Small intestine (tissue), 7 donors: ENCODE results near the gene LRP1B. TPM values are rescaled to one million over a fixed set of nuclear protein-coding genes. Genes with fewer than 3 reads are reported as not detected.

ENCODE experiments used
- DNase-seq, 2 donors: peaks; one replicate each; pipeline versions ENCODE4 v3.0.0 to v3.0.0-alpha.2; 2013
- FAIRE-seq: peaks from 2 replicates; lab custom pipeline; 2012; peaks lifted over from hg19 to GRCh38; lab: Jason Lieb, UNC
- H3K27ac ChIP-seq, 3 donors: one replicate each; pipeline ENCODE4 v1.5.1; 2013; ENCODE audit warnings: low read length in 2 of 3, mild to moderate bottlenecking in 2 of 3, control low read depth in 1 of 3, inconsistent platforms in 1 of 3, low read depth in 1 of 3, moderate library complexity in 1 of 3
- H3K27me3 ChIP-seq, 3 donors: one replicate each; pipeline ENCODE4 v1.6.1; 2013; ENCODE audit warnings: low read length in 3 of 3, inconsistent platforms in 1 of 3; ENCODE audit not compliant: control insufficient read depth in 3 of 3, insufficient read depth in 3 of 3
- H3K36me3 ChIP-seq, 3 donors: one replicate each; pipeline ENCODE4 v1.6.1; 2013; ENCODE audit warnings: low read length in 3 of 3, inconsistent platforms in 1 of 3, low read depth in 1 of 3, mild to moderate bottlenecking in 1 of 3, moderate library complexity in 1 of 3; ENCODE audit not compliant: control insufficient read depth in 3 of 3, insufficient read depth in 2 of 3
- H3K4me1 ChIP-seq, 3 donors: one replicate each; pipeline ENCODE4 v1.6.1; 2013; ENCODE audit warnings: low read length in 2 of 3, inconsistent platforms in 1 of 3, low read depth in 1 of 3, mild to moderate bottlenecking in 1 of 3, moderate library complexity in 1 of 3; ENCODE audit not compliant: control insufficient read depth in 3 of 3, insufficient read depth in 2 of 3
- H3K4me3 ChIP-seq, 3 donors: one replicate each; pipeline ENCODE4 v1.5.1; 2013; ENCODE audit warnings: low read length in 3 of 3, control low read depth in 1 of 3, inconsistent platforms in 1 of 3, low read depth in 1 of 3, mild to moderate bottlenecking in 1 of 3, moderate library complexity in 1 of 3
- H3K9me3 ChIP-seq, 2 donors: one replicate each; pipeline ENCODE4 v1.6.1; 2013; ENCODE audit warnings: low read depth in 1 of 2, low read length in 1 of 2; ENCODE audit not compliant: control insufficient read depth in 2 of 2, insufficient read depth in 1 of 2
- WGBS, 3 donors: extraction: QIAGEN DNeasy Blood & Tissue Kit; methylation state at CpG; one replicate each; pipeline ENCODE4 v1.1.7; 2013; 5-methylcytosine and 5-hydroxymethylcytosine counted together
- polyA plus RNA-seq, 4 donors: library from polyadenylated mRNA; stranded (reverse) in 3 of 4; unstranded in 1 of 4; fragments of 200-250 nt in 3 of 4; fragments of 120-200 nt in 1 of 4; gene quantifications; one replicate each; pipeline versions ENCODE4 v1.2.1 to v1.2.3, GENCODE V29; 2013
- donor health status: healthy with polysubstance abuse.
- donor health status: control.
- donor health status: control.
- donor health status: Bipolar disorder and iron deficiency.
- donor health status: healthy.

The LRP1B gene
- polyA plus RNA-seq, 4 donors = 0.07 to 0.64 TPM; not detected in 2

GRCh38 chr2:142048581-142048980 is 82.2 kb downstream of the LRP1B start:
- H3K27me3 ChIP-seq = no peaks in the 10 kb centered on the region
- DNase-seq (no peak), FAIRE-seq (no peak)
- no peak overlapping the region for H3K4me3 ChIP-seq
- H3K9me3 ChIP-seq = no peaks in the 10 kb centered on the region
- H3K36me3 ChIP-seq = no peaks in the 10 kb centered on the region
- H3K27ac ChIP-seq = no peak overlapping the region
- H3K4me1 ChIP-seq = no peaks in the 10 kb centered on the region
- 60 to 73% (median 67%) methylated on average over 1 of the region's 1 CpG for WGBS, 3 donors

DNA sequence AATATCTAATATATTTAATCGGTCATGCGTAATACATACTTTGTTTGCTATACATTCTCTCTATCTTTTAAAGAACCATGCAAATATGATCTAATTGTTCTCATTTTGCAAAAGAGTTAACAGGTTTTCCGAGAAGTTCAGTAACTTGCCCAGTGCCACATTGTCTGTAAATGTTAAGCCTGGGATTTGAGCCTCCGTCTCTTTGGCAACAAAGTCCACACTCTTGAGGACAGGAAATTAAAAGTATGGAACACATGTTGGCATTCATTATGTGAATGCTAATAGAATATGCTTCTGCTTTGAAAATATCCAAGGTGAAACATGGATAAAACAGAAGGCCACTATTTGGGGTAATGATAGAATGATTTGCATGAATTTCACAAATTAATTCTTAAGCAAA is 85.2 kb downstream of the LRP1B start:
- Histone ChIP-seq H3K4me3 (no peak overlapping the region), H3K27ac (no peak overlapping the region), H3K36me3 (no peaks in the 10 kb centered on the region), H3K9me3 (no peaks in the 10 kb centered on the region), H3K27me3 (no peaks in the 10 kb centered on the region), H3K4me1 (no peaks in the 10 kb centered on the region)
- WGBS, 3 donors = 86 to 89% (median 87%) methylated on average over 4 of the region's 4 CpGs
- FAIRE-seq (no peak), DNase-seq (no peak)

GRCh38 chr2:142044197-142044596 is 86.6 kb downstream of the LRP1B start:
- H3K4me1 ChIP-seq = no peaks in the 10 kb centered on the region
- no peaks in the 10 kb centered on the region for H3K9me3 ChIP-seq
- no peak overlapping the region for H3K4me3 ChIP-seq
- FAIRE-seq (no peak), DNase-seq (no peak)
- no peak overlapping the region for H3K27ac ChIP-seq
- 42 to 77% (median 46%) methylated on average over 3 of the region's 3 CpGs for WGBS, 3 donors
- H3K27me3 ChIP-seq = no peaks in the 10 kb centered on the region
- H3K36me3 ChIP-seq = no peaks in the 10 kb centered on the region

DNA sequence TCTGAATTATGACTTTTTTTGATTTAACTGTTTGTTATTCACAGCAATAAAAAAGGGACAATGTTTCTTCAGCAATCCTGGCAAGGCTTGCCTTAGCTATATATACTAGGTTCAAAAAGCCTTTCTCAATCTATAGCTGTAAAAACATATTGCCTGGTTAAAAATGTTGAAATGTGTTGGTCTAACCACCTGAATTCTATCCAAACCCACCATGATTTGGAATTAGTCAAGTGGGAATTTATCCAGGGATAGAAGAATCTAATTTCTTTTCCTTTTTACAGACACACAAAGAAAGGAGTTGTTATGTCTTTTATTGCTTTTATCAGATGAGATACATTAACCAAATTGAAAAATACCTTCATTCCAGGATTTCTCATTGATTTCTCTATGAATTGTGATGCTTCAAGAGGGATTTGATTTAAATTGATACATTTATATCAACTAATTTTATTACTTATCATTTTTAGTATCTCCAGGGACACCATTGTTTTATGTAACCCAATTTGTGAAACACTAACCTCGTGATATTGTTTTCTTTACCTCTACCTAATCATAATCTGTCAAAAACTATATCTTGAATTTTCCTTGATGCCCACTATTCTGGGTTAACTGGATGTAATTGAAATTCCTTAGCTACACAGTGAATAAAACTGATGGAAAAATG is 88.1 kb downstream of the LRP1B start:
- DNase-seq (no peak), FAIRE-seq (no peak)
- no peak overlapping the region for H3K27ac ChIP-seq
- WGBS, 3 donors = 59 to 63% (median 60%) methylated on average over 1 of the region's 1 CpG
- no peaks in the 10 kb centered on the region for H3K36me3 ChIP-seq
- H3K27me3 ChIP-seq = no peaks in the 10 kb centered on the region
- H3K9me3 ChIP-seq = no peaks in the 10 kb centered on the region
- H3K4me3 ChIP-seq = no peak overlapping the region
- H3K4me1 ChIP-seq = no peaks in the 10 kb centered on the region

- H3K4me3 ChIP-seq = no peak overlapping the region
- H3K27me3 ChIP-seq = no peaks in the 10 kb centered on the region
- no peak for DNase-seq
- no peaks in the 10 kb centered on the region for H3K4me1 ChIP-seq
- no peaks in the 10 kb centered on the region for H3K9me3 ChIP-seq
- FAIRE-seq = no peak
- 76 to 85% (median 77%) methylated on average over 6 of the region's 6 CpGs for WGBS, 3 donors
- no peak overlapping the region for H3K27ac ChIP-seq
- no peaks in the 10 kb centered on the region for H3K36me3 ChIP-seq
These were observed 88.8 kb downstream of the LRP1B start for GRCh38 chr2:142041996-142042395.

- Histone ChIP-seq H3K27ac (no peak overlapping the region), H3K9me3 (no peaks in the 10 kb centered on the region), H3K27me3 (no peaks in the 10 kb centered on the region), H3K36me3 (no peaks in the 10 kb centered on the region), H3K4me1 (no peaks in the 10 kb centered on the region), H3K4me3 (no peak overlapping the region)
- FAIRE-seq (no peak), DNase-seq (no peak)
- WGBS, 3 donors = 80 to 86% (median 81%) methylated on average over 1 of the region's 1 CpG
These were observed 89.7 kb downstream of the LRP1B start for GRCh38 chr2:142041105-142041504.

DNA sequence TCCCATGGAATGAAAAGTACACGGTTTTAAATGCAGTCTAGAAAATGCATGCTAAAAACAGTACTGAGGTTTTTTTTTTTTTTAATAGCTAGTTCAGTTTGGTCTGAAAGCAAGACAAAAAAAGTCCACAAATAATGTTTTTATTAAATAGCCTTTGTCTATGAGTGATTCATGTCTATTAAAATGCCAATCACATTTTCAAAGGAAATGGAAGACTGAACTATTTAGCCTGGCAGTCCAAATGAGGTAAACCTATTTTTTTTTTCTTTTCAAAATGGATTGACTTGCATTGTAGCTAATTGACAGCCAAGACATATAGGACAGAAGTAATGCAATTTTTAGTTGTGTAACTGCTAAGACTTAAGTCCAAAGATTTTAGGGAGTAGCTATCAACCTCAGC is 90.3 kb downstream of the LRP1B start:
- Histone ChIP-seq H3K9me3 (no peaks in the 10 kb centered on the region), H3K27me3 (no peaks in the 10 kb centered on the region), H3K27ac (no peak overlapping the region), H3K4me1 (no peaks in the 10 kb centered on the region), H3K36me3 (no peaks in the 10 kb centered on the region), H3K4me3 (no peak overlapping the region)
- no peak for FAIRE-seq
- DNase-seq = no peak
- WGBS, 3 donors = 52 to 71% (median 69%) methylated on average over 1 of the region's 1 CpG

DNA sequence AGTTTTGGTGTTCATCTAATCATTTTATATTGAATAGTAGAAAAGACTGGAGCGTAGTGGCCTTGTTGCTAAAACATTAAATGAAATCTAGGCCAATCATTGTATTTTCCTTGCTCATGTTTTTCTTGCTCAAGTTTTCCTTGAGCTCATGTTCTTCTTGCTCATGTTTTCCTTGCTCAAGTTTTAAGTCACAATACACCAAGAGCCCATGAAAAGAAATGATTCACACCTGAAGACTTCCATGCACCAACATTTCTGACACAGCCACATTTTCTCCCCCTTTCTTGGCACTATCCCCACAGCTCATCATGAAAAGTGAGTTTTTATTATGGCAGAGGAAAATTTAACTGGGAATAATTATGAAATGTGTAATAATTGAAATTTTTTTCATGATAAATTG is 92.0 kb downstream of the LRP1B start:
- H3K27ac ChIP-seq = no peak overlapping the region
- 89 to 91% (median 90%) methylated on average over 1 of the region's 1 CpG for WGBS, 3 donors
- H3K9me3 ChIP-seq = no peaks in the 10 kb centered on the region

GRCh38 chr2:142037744-142038143 is 93.1 kb downstream of the LRP1B start:
- WGBS, 3 donors = 37 to 40% (median 39%) methylated on average over 3 of the region's 3 CpGs
- DNase-seq = no peak
- H3K36me3 ChIP-seq = no peaks in the 10 kb centered on the region
- FAIRE-seq = no peak
- H3K27ac ChIP-seq = no peak overlapping the region
- H3K9me3 ChIP-seq = no peaks in the 10 kb centered on the region
- H3K4me1 ChIP-seq = no peaks in the 10 kb centered on the region
- no peak overlapping the region for H3K4me3 ChIP-seq
- no peaks in the 10 kb centered on the region for H3K27me3 ChIP-seq

More for the DNA sequence above, 92.0 kb downstream of the LRP1B start:
- H3K36me3 ChIP-seq = no peaks in the 10 kb centered on the region
- no peaks in the 10 kb centered on the region for H3K27me3 ChIP-seq
- H3K4me3 ChIP-seq = no peak overlapping the region
- FAIRE-seq (no peak), DNase-seq (no peak)
- no peaks in the 10 kb centered on the region for H3K4me1 ChIP-seq
